IMR-90 (cell line): ENCODE results near the gene CILP. TPM values are rescaled to one million over a fixed set of nuclear protein-coding genes. Genes with fewer than 3 reads are reported as not detected.

Experiments used
- ATAC-seq: fragments of 200-7000 bp; cut with Tn5 transposase; 2 replicates; pipeline ENCODE4 v1.9.1; 2020; ENCODE audit warnings: low read depth, mild to moderate bottlenecking, moderate library complexity
- BruUV-seq: library from RNA; stranded (reverse); fragments of 400-500 nt; replicated peaks from 2 replicates; lab custom pipeline; 2021; lab: Mats Ljungman, UMichigan
- CTCF ChIA-PET: fragments of 300-600 bp; formaldehyde crosslinking; extraction: SDS; loops from one replicate; lab custom pipeline; 2021; ENCODE audit warnings: antibody characterized with exemption; lab: Yijun Ruan, JAX
- POLR2A ChIA-PET: fragments of 300-600 bp; sonication (Branson Sonifier 250); formaldehyde crosslinking; loops from one replicate; lab custom pipeline; 2022; ENCODE audit warnings: antibody characterized with exemption; ENCODE audit not compliant: unreplicated experiment; lab: Charles Lee
- DNase-seq: peaks from one replicate; pipeline ENCODE4 v3.0.0; 2013
- H2AFZ ChIP-seq: replicated peaks from 2 replicates; pipeline ENCODE3; 2013; ENCODE audit warnings: low read length, mild to moderate bottlenecking; ENCODE audit not compliant: poor library complexity
- H2AK5ac ChIP-seq: 2 replicates; pipeline ENCODE4 v1.6.1; 2013; ENCODE audit warnings: low read depth, low read length, inconsistent platforms
- H2AK9ac ChIP-seq: replicated peaks from 2 replicates; pipeline ENCODE3; 2013; ENCODE audit warnings: mild to moderate bottlenecking, low read depth, low read length, moderate library complexity; ENCODE audit not compliant: poor library complexity
- H2BK120ac ChIP-seq: 2 replicates; pipeline ENCODE4 v1.6.1; 2013; ENCODE audit warnings: low read depth, low read length, inconsistent platforms
- H2BK15ac ChIP-seq: 3 replicates; pipeline ENCODE4 v1.6.1; 2013; ENCODE audit warnings: low read depth, low read length, inconsistent platforms
- H2BK20ac ChIP-seq: 2 replicates; pipeline ENCODE4 v1.6.1; 2013; ENCODE audit warnings: low read depth, mild to moderate bottlenecking, inconsistent platforms, low read length, moderate library complexity
- H2BK5ac ChIP-seq: 2 replicates; pipeline ENCODE4 v1.6.1; 2013; ENCODE audit warnings: mild to moderate bottlenecking, low read depth, low read length, inconsistent platforms; ENCODE audit not compliant: poor library complexity, severe bottlenecking
- H3K14ac ChIP-seq: replicated peaks from 2 replicates; pipeline ENCODE4 v1.6.1; 2013; ENCODE audit warnings: low read depth, low read length, inconsistent platforms
- H3K18ac ChIP-seq: 2 replicates; pipeline ENCODE4 v1.6.1; 2013; ENCODE audit warnings: low read depth, low read length, control low read depth
- H3K23ac ChIP-seq: 2 replicates; pipeline ENCODE4 v1.6.1; 2013; ENCODE audit warnings: low read depth, low read length, inconsistent platforms
- H3K27ac ChIP-seq: 2 replicates; pipeline ENCODE4 v1.5.1; 2013; ENCODE audit warnings: mild to moderate bottlenecking, control low read depth, low read length; ENCODE audit not compliant: insufficient read depth
- H3K27me3 ChIP-seq: 2 replicates; pipeline ENCODE4 v1.6.1; 2013; ENCODE audit warnings: low read length; ENCODE audit not compliant: control insufficient read depth, insufficient read depth
- H3K36me3 ChIP-seq: 2 replicates; pipeline ENCODE4 v1.6.1; 2013; ENCODE audit warnings: low read length, mixed read lengths; ENCODE audit not compliant: control insufficient read depth, insufficient read depth
- H3K4ac ChIP-seq: 2 replicates; pipeline ENCODE4 v1.6.1; 2013; ENCODE audit warnings: low read depth, low read length, inconsistent platforms
- H3K4me1 ChIP-seq: 2 replicates; pipeline ENCODE4 v1.6.1; 2013; ENCODE audit warnings: low read length, mixed read lengths; ENCODE audit not compliant: control insufficient read depth, insufficient read depth
- H3K4me2 ChIP-seq: 2 replicates; pipeline ENCODE4 v1.6.1; 2013; ENCODE audit warnings: low read depth, mild to moderate bottlenecking, control low read depth, low read length, moderate library complexity
- H3K4me3 ChIP-seq: 2 replicates; pipeline ENCODE4 v1.5.1; 2013; ENCODE audit warnings: low read depth, mild to moderate bottlenecking, control low read depth, low read length, moderate library complexity; ENCODE audit not compliant: insufficient read depth
- H3K56ac ChIP-seq: 2 replicates; pipeline ENCODE4 v1.6.1; 2013; ENCODE audit warnings: low read length, inconsistent platforms; ENCODE audit not compliant: insufficient read depth; ENCODE audit errors: extremely low read depth
- H3K79me1 ChIP-seq, 2 experiments: 2 replicates each; pipeline ENCODE4 v1.6.1; 2013; ENCODE audit warnings: low read length in 2 of 2, inconsistent platforms in 1 of 2, low read depth in 1 of 2
- H3K9ac ChIP-seq: 2 replicates; pipeline ENCODE4 v1.6.1; 2013; ENCODE audit warnings: low read depth, low read length, control low read depth
- H3K9me1 ChIP-seq: 2 replicates; pipeline ENCODE4 v1.6.1; 2013; ENCODE audit warnings: low read length, inconsistent platforms; ENCODE audit not compliant: insufficient read depth
- H3K9me3 ChIP-seq: 2 replicates; pipeline ENCODE4 v1.6.1; 2013; ENCODE audit warnings: low read length; ENCODE audit not compliant: control insufficient read depth, insufficient read depth
- H4K20me1 ChIP-seq: 2 replicates; pipeline ENCODE4 v1.6.1; 2013; ENCODE audit warnings: low read length, inconsistent platforms; ENCODE audit not compliant: insufficient read depth
- H4K5ac ChIP-seq: 2 replicates; pipeline ENCODE4 v1.6.1; 2013; ENCODE audit warnings: mild to moderate bottlenecking, low read depth, low read length, control low read depth
- H4K8ac ChIP-seq, 2 experiments: 2 replicates each; pipeline ENCODE4 v1.6.1; 2013; ENCODE audit warnings: low read depth in 2 of 2, low read length in 2 of 2, control low read depth in 1 of 2, inconsistent platforms in 1 of 2
- H4K91ac ChIP-seq: 2 replicates; pipeline ENCODE4 v1.6.1; 2013; ENCODE audit warnings: low read depth, low read length, inconsistent platforms; ENCODE audit not compliant: insufficient read depth
- BHLHE40 ChIP-seq: fragments of 150-350 bp; IDR thresholded peaks from 2 replicates; pipeline ENCODE4 v1.6.1; 2016; ENCODE audit warnings: mild to moderate bottlenecking, low read depth, low read length
- CEBPB ChIP-seq: IDR thresholded peaks from 2 replicates; pipeline ENCODE4 v1.6.1; 2012; ENCODE audit warnings: low read depth, low read length, improper control_type of control experiment
- CHD1 ChIP-seq: IDR thresholded peaks from 2 replicates; pipeline ENCODE4 v1.6.1; 2012; ENCODE audit warnings: low read depth, low read length, improper control_type of control experiment
- CTCF ChIP-seq: conservative IDR thresholded peaks from 2 replicates; pipeline ENCODE4 v1.5.1; 2012; ENCODE audit warnings: mild to moderate bottlenecking, low read depth, low read length, improper control_type of control experiment
- ELK1 ChIP-seq: fragments of 150-350 bp; IDR thresholded peaks from 2 replicates; pipeline ENCODE4 v1.6.1; 2016; ENCODE audit warnings: low read depth, mild to moderate bottlenecking, low read length, moderate library complexity, borderline replicate concordance
- FOS ChIP-seq: fragments of 150-350 bp; IDR thresholded peaks from 2 replicates; pipeline ENCODE4 v1.6.1; 2016; ENCODE audit warnings: low read depth, low read length
- MAZ ChIP-seq: IDR thresholded peaks from 2 replicates; pipeline ENCODE4 v1.6.1; 2012; ENCODE audit warnings: low read depth, mild to moderate bottlenecking, low read length, improper control_type of control experiment, moderate library complexity, borderline replicate concordance
- MXI1 ChIP-seq: IDR thresholded peaks from 2 replicates; pipeline ENCODE4 v1.6.1; 2012; ENCODE audit warnings: low read depth, mild to moderate bottlenecking, low read length, moderate library complexity, borderline replicate concordance
- NFE2L2 ChIP-seq: fragments of 150-350 bp; IDR thresholded peaks from 2 replicates; pipeline ENCODE4 v1.6.1; 2016; ENCODE audit warnings: low read depth, mild to moderate bottlenecking, low read length
- POLR2A ChIP-seq: IDR thresholded peaks from 2 replicates; pipeline ENCODE4 v1.6.1; 2012; ENCODE audit warnings: mild to moderate bottlenecking, low read depth, low read length
- RAD21 ChIP-seq: IDR thresholded peaks from 2 replicates; pipeline ENCODE4 v1.6.1; 2012; ENCODE audit warnings: low read length, improper control_type of control experiment
- RCOR1 ChIP-seq: IDR thresholded peaks from 2 replicates; pipeline ENCODE4 v1.6.1; 2012; ENCODE audit warnings: mild to moderate bottlenecking, low read length, improper control_type of control experiment; ENCODE audit not compliant: insufficient replicate concordance
- RFX5 ChIP-seq: IDR thresholded peaks from 2 replicates; pipeline ENCODE4 v1.8.0; 2012; ENCODE audit warnings: low read depth, mild to moderate bottlenecking, low read length, moderate library complexity
- USF2 ChIP-seq: fragments of 150-350 bp; IDR thresholded peaks from 2 replicates; pipeline ENCODE4 v1.6.1; 2017; ENCODE audit warnings: mild to moderate bottlenecking, antibody characterized with exemption, low read length, low read depth
- WGBS, 2 experiments: methylation state at CpG; one replicate each; pipeline versions ENCODE4 v1.1.5 to v1.1.7; 2013; ENCODE audit warnings: missing lambda C conversion rate in 2 of 2; ENCODE audit not compliant: insufficient read length in 1 of 2; ENCODE audit errors: extremely low coverage in 2 of 2; 5-methylcytosine and 5-hydroxymethylcytosine counted together
- dilution Hi-C: fragments of 300-500 bp; cut with HindIII; formaldehyde crosslinking; loops from one replicate; pipeline ENCODE4 v1.14.3; 2018; ENCODE audit warnings: low sequenced_read_pairs; ENCODE audit not compliant: unreplicated experiment
- in situ Hi-C: fragments of 300-500 bp; cut with MboI; formaldehyde crosslinking; loops from 3 replicates; pipeline ENCODE4 v1.14.3; 2019; ENCODE audit warnings: low sequenced_read_pairs, inconsistent platforms, mixed read lengths
- intact Hi-C: fragments of 100-400 bp; cut with micrococcal nuclease; formaldehyde crosslinking; loops from 2 replicates; pipeline ENCODE4 v1.10.0; 2022
- polyA plus RNA-seq, 3 experiments: library from polyadenylated mRNA; depleted of rRNA; stranded (reverse); fragments of >200 nt; gene quantifications; 2 replicates each; pipeline ENCODE4 v1.2.3, GENCODE V29; 2012; ENCODE audit warnings: low replicate concordance in 1 of 3
- total RNA-seq: library from RNA; depleted of rRNA; stranded (reverse); fragments of >200 nt; gene quantifications from 2 replicates; pipeline ENCODE4 v1.2.3, GENCODE V29; 2012

The CILP gene
- total and polyA plus RNA-seq, 2 of the 4 experiments (the other 2 are of a cell fraction), result under 0.01 to 0.02 TPM

GRCh38 chr15:65217526-65218482 lies 6.5 kb upstream of the CILP start:
- Histone ChIP-seq H2BK5ac (no peak overlapping the region), H3K4me3 (no peak overlapping the region), H3K14ac (no peak overlapping the region), H2BK15ac (no peak overlapping the region), H4K91ac (no peak overlapping the region), H4K20me1 (no peaks in the 10 kb centered on the region), H3K27ac (no peak overlapping the region), H3K4me1 (no peaks in the 10 kb centered on the region), H3K56ac (no peak overlapping the region), H2AK9ac (no peak overlapping the region), H2BK120ac (no peak overlapping the region), H3K27me3 (peaks cover 22% of the 10 kb centered on the region), H3K18ac (no peak overlapping the region), H2BK20ac (no peak overlapping the region), H3K4me2 (no peak overlapping the region), H2AFZ (no peak overlapping the region), H3K9ac (no peak overlapping the region), H3K23ac (no peak overlapping the region), H3K9me3 (no peaks in the 10 kb centered on the region), H3K36me3 (no peaks in the 10 kb centered on the region), H4K8ac (no peak overlapping the region), H3K79me1 (no peaks in the 10 kb centered on the region), H4K5ac (no peak overlapping the region), H3K9me1 (no peaks in the 10 kb centered on the region), H3K4ac (no peak overlapping the region), H2AK5ac (no peak overlapping the region)
- intact Hi-C loops, result no loop called here
- ChIA-PET CTCF (interaction anchor here (0.7 kb wide), 1 partner anchor 39 kb away, joined by 3 read pairs; no protein-coding TSS in a partner anchor), POLR2A (no interaction called here)
- dilution Hi-C loops, result no loop called here
- no TSS peak for BruUV-seq
- in situ Hi-C loops, result no loop called here
- WGBS, 2 experiments, result 75% methylated on average over 3 of the region's 10 CpGs; no CpG with 5 or more reads in 1 of the 2 experiments
- ATAC-seq, result no peak
- no peak for DNase-seq
- no peak for TF ChIP-seq CTCF
- no peak for TF ChIP-seq FOS
- TF ChIP-seq USF2, result no peak
- no peak for TF ChIP-seq NFE2L2
- TF ChIP-seq CEBPB, result no peak
- no peak for TF ChIP-seq RFX5
- no peak for TF ChIP-seq BHLHE40
- TF ChIP-seq MXI1, result no peak
- no peak for TF ChIP-seq CHD1
- no peak for TF ChIP-seq RAD21
- TF ChIP-seq ELK1, result no peak
- no peak for TF ChIP-seq POLR2A
- no peak for TF ChIP-seq RCOR1
- TF ChIP-seq MAZ, result no peak
